ENCODE data around the gene AP3S2.
"Not testable (repeated sequence)": the region's sequence is repeated elsewhere in the genome, so short reads cannot be mapped to it uniquely, and the experiment has no call there.

The AP3S2 gene

GRCh38 chr15:89903015-89903857 is 9.4 kb upstream of the AP3S2 start:
- DNase-seq = no peak

GRCh38 chr15:89900849-89901248 is 7.1 kb upstream of the AP3S2 start:
- DNase-seq = no peak

DNA sequence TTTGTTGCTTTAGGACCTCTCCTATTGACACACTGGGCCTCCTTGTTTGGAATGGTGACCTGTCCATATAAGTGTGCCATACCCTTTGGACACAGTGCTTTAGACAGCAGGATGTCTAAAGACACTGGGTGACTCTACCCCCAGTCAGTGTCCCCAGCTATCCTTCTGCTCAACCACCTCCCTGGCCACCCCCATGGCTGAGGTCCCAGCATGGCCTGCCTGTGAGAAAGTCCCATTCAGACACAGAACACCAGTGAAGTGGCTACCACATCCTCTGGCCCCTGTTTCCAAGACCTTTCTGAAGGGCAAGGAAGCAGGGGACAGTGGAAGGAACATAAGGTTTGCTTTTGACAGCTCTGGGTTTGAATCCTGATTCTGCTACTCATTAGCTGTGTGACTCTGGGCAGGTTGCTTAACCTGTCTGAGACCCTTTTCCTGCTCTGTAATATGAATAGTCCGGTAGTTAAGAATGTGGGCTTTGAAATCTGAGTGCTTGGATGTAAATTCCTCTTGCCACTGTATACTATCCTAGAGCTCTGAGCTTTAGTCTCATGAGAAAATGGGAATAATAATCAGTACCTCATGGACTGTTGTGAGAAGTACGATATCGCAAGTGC is 6.3 kb upstream of the AP3S2 start:
- DNase-seq = no peak

DNA sequence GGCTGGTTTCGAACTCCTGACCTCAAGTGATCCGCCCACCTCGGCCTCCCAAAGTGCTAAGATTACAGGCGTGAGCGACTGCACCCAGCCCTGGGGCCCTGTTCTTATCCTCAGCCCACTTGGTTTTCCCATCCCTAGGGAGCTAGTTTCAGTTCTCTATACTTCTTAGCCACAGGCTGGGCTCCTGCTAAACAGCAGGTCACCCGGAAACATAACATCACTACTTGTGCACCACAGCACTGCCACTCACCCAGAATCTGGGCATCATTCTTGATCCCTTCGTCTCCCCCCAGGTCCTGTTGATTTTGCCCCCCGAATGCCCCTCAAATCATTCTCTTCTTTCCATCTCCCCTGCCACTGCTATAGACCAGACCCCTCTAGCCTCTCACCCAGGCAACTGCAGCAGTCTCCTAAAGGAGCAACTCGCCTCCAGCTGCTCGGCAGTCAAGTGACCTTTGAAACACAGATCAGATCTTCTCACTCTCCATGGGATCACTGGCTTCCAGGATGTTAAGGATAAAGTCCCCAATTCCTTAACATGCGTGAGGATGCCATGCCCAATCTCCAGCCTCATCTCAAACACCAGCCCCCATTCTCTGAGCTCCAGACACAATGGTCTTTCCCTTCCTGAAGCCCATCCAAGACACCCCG is 5.6 kb upstream of the AP3S2 start:
- DNase-seq = no peak

- DNase-seq = peak; percentile 71 to 74
Measured at GRCh38 chr15:89898614-89899294, 5.0 kb upstream of the AP3S2 start.

- no peak for DNase-seq
Measured at GRCh38 chr15:89898146-89898545, 4.4 kb upstream of the AP3S2 start.

DNA sequence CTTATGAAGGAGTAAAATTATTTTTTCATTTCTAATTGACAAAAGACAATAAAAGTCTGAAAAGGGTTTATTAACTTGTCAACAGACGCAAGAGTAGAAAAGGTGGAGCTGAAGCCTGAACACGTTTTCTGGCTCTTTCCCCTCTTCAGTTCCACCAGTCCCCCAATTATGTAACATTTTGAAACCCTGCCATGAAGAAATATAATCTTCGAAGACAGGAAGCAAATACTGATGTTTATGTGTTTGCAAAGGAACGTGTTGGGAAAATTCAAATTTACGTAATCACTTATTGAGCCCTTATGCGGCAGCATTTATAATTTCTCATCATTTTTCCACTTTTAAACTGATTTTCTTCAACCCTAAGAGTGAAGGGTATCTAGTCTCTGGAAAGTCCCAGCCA is 767 bp downstream of the AP3S2 start:
- no peak for DNase-seq

DNA sequence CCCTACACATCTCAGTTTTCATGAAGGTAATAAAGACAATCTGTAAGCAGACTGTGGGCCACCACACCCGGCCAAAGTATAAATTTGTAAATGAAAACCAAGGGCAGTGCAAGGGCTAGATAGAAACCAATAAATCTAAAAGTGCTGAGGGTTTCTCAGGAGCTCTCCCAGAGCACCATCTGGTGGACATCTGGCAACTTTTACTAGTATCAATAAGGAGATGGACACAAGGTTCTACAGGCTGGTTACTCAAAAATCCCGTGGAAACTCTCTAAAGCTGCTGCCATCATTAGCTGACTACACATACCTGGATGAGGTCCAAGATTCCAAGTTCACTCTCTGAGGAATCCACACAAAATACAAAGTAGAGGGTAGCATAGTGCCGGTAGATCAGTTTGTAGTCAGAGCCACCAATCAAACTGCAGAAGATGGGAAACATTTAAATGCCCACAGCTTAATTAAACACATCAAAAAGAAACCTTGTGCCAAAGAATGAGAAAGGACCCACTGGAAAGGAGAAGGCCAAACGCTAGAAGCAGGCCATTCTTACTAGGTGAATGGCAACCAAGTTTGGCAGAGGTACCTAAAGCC is 5.5 kb downstream of the AP3S2 start:
- DNase-seq = peak; percentile 7 to 35

- no peak for DNase-seq
Measured at GRCh38 chr15:89885611-89886010, 8.2 kb downstream of the AP3S2 start.

DNA sequence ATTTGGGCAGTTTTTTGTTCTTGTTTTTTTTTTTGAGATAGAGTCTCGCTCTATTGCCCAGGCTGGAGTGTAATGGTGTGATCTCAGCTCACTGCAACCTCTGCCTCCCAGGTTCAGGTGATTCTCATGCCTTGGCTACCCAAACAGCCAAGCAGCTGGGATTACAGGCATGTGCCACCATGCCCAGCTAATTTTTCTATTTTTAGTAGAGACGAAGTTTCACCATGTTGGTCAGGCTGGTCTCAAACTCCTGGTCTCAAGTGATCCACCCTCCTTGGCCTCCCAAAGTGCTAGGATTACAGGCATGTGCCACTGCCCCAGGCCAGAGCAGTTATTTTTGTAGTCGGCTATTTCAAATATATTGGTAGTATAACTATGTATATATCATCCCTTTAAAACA is 8.6 kb downstream of the AP3S2 start:
- DNase-seq = not testable (repeated sequence)

GRCh38 chr15:89883518-89883917 is 10.3 kb downstream of the AP3S2 start:
- no peak for DNase-seq

DNA sequence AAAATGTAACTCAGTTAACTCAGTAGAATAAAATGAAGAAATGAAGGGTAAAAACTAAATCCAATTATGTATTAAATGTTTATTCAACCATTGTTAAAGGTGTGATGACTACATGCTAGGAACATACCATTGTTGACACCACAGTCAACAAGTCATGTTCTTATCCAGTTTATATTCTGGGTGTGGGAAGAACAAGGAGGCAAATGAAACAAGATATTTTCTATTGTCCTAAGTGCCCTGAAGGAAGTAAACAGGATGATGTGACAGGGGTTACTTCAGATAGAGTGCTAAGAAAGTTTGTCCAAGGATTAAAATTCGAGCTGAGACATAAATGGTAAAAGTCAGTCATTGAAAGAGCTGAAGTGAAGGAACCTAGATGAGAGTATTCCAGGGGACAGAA is 13.1 kb downstream of the AP3S2 start:
- no peak for DNase-seq

GRCh38 chr15:89878323-89878722 is 15.5 kb downstream of the AP3S2 start:
- no peak for DNase-seq

DNA sequence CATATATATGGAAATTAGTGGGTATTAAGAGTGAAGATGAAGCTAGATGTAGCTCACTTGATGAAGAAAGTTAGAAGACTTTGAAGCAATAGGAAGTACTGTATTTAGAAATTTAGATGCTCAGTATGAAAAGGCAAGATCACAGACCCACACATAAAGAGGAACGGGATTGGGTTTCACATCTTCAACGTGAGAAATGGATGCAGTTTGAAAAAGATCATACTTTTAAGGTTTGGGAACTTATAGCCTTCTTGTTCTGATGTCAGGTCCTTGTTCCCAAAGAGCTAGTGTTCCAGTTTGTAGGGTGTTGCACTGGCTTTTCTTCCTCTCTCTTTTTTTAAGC is 16.7 kb downstream of the AP3S2 start:
- no peak for DNase-seq

DNA sequence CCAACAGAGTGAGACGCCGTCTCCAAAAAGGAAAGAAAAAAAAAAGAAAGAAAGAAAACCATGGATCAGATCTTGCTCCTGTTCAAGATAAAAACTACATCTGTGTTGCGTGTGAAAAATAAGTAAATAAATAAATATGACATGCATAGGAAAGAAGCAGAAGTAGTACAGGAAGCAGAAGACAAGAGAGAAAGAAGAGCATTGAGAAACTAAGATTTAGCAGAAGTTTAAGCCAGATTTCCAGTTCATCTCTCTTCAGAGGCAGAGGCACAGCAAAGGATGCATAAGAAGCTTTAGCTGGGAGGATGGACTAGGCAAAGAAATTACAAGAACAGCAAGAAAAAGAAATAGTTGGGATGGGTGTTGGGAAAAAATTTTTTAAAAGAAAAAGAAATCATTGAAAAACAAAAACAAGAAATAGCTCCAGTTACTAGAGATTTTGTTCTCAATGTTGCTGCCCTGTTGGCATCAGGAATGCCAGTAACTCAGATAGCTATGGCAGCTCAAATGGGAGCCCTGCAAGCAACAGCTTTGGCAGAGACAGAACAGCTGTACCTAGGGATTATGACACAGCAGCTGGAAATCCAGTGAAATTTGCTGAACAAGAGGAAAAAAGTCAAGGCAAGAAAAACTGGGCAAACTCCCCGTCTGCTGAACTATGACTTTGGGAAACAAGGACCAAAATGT is 17.3 kb downstream of the AP3S2 start:
- DNase-seq = no peak

- no peak for DNase-seq
Measured at GRCh38 chr15:89875741-89876140, 18.1 kb downstream of the AP3S2 start.

DNA sequence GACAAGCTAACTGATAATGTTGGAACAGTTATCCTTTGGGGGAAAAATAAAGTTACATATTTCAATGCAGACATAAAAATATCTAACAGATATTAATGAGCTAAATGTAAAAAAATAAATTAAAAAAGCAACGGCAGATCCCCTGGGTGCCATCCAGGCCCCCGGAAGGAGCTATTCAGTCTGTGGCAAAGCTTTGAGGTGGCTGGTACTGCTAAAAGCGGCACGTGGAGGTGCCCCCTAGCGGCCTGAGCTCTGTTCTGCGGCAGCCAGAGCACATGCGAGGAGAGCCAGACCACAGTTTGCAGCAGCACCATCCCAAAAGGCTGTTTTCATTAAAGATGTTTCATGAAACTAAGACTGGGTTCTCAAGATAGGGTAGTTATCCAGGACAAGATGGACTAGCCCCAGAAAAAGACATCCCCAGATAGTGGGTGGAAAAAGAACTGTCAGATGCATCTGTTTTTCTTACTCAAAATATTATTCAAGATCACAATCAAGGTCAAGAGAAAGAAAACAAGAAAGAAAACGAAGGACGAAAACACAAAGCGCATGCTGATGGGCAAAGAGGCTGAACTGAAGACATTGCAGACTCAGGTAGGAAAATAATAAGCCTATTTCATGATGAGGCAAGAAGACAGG is 18.7 kb downstream of the AP3S2 start:
- peak; percentile 36 to 69 for DNase-seq

DNA sequence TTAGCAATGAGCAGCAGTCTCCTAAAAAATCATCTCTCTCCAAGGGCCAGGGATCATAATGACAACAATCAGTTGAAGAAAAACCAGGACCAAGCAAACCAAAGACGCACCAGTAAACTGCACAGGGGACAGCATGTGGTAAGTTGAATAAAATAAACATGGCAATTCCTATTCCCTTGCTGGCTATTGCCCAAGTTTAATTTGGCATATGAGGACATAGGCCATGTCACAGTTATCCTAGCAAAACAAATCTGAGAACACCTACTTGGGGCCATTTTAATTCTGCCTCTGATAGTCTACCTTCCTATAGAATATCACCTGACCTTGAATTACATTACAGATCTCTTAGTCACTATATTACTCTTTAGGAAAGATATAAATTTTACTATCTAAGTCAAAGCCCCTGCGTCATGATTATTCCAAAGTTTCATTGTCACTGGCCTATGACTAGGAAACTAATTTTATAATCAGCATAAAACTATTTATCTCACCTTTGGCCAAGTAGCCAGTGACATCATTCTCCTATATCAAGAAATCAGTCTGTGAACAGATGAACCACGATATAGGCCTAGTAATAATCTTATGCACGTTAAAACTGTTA is 23.0 kb downstream of the AP3S2 start:
- no peak for DNase-seq

DNA sequence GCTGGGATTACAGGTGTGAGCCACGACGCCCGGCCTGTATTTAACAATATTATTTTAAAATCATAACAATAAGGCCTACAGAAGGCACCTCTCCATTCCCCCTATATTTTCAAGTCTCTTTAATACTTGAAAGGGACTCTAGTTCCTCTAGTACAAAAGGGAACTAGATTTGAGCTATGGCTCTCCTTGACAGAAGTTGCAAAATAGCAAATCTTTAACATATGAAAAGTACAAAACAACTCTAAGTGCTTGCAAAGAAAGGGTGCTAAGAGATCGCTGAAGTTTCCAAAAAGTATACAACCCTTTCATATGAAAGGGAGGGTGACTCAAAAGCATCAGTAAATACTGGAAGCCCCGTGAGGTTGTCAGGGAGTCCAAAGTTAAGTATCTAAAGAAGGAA is 23.8 kb downstream of the AP3S2 start:
- no peak for DNase-seq

GRCh38 chr15:89869490-89869889 is 24.3 kb downstream of the AP3S2 start:
- not testable (repeated sequence) for DNase-seq

DNA sequence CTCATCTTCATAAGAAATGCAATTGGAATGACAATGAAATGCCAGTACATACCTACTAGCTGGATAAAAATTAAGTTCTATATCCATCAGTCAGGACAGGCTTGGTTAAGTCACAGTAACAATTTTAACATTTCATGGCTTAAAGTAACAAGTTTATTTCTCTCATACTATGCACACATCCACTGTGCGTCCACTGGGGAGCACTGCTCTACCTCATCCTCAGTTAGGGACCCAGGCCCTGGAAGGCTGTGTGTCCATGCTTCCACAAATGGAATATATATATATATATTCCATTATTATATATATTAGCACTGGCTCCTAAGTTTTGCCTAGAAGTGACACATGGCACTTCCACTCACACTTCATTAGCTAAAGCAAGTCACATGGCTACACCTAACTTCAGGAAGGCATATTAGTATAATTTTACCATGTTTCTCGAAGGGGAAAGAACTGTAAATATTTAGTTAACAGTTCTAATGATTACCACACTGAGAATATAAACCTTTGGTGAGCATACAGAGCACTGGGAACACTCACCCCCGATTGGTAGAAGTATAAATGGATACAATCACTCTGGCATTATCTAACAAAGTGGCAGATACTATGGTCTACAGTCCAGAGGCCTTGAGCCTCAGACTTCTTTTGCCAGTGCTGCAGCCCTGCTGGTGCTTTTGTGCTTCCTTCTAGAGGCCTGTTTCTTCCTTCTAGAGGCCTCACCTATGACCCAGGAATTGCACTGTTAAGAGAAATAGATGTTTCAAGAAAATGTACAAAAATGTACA is 28.6 kb downstream of the AP3S2 start:
- DNase-seq = no peak
